Calu3 (cell line): ENCODE results near the gene SYNPO. TPM values are rescaled to one million over a fixed set of nuclear protein-coding genes. Genes with fewer than 3 reads are reported as not detected.

Experiments used
- BruUV-seq: library from RNA; stranded (reverse); fragments of 400-500 nt; replicated peaks from 2 replicates; lab custom pipeline; 2021; lab: Mats Ljungman, UMichigan
- CTCF ChIA-PET: fragments of 300-600 bp; sonication (Branson Sonifier 250); formaldehyde crosslinking; loops from one replicate; lab custom pipeline; 2022; ENCODE audit warnings: antibody characterized with exemption; lab: Charles Lee
- DNase-seq: peaks from one replicate; pipeline ENCODE4 v3.0.0; 2022
- H3K27ac Mint-ChIP-seq: one replicate; pipeline ENCODE4 v1.8.0; 2022; ENCODE audit warnings: mixed read lengths; ENCODE audit not compliant: unreplicated experiment
- H3K27me3 Mint-ChIP-seq: one replicate; pipeline ENCODE4 v1.8.0; 2022; ENCODE audit warnings: mixed read lengths; ENCODE audit not compliant: unreplicated experiment
- H3K36me3 Mint-ChIP-seq: one replicate; pipeline ENCODE4 v1.8.0; 2022; ENCODE audit warnings: mild to moderate bottlenecking, moderate library complexity, mixed read lengths; ENCODE audit not compliant: insufficient read depth, unreplicated experiment
- H3K4me1 Mint-ChIP-seq: one replicate; pipeline ENCODE4 v1.8.0; 2022; ENCODE audit warnings: mild to moderate bottlenecking, low read depth, mixed read lengths; ENCODE audit not compliant: unreplicated experiment
- H3K4me3 Mint-ChIP-seq: one replicate; pipeline ENCODE4 v1.8.0; 2022; ENCODE audit warnings: mild to moderate bottlenecking, low read depth, moderate library complexity, mixed read lengths; ENCODE audit not compliant: unreplicated experiment
- H3K9me3 Mint-ChIP-seq: one replicate; pipeline ENCODE4 v1.8.0; 2022; ENCODE audit warnings: low read depth, mixed read lengths; ENCODE audit not compliant: unreplicated experiment
- CTCF ChIP-seq: fragments of 200-600 bp; IDR thresholded peaks from one replicate; pipeline ENCODE4 v1.8.0; 2022; ENCODE audit warnings: antibody characterized with exemption; ENCODE audit not compliant: unreplicated experiment
- intact Hi-C: fragments of 100-400 bp; cut with micrococcal nuclease; formaldehyde crosslinking; loops from one replicate; pipeline ENCODE4 v1.10.0; 2022; ENCODE audit not compliant: unreplicated experiment
- total RNA-seq: library from RNA; stranded (reverse); gene quantifications from 2 replicates; pipeline ENCODE4 v1.2.3, GENCODE V29; 2022

The SYNPO gene
- total RNA-seq, 1 experiment from 2014 or later: 0.92 TPM

DNA sequence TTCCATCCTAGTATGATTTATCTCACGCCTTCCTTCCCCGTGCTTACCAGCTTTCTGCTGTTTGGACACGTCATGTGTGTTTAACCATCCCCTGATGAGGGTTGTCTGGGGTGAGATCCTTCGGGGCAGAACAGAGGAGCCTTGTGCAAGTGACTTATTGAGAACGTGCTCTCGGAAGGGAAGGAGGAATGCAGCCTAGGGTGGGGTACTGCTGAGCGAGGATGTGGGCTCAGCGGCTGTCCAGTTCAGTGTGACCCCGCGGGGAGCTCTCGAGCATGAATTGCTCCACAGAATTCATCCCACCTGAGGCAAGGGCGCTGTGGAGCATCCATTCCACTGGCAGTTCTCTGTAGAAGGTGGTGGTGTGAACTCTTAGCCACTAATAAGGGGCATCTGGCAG, 24.6 kb downstream of the SYNPO start:
- intact Hi-C loops: loop anchor here (2.0 kb wide), 1 partner anchor 38 kb away; no protein-coding TSS in a partner anchor

GRCh38 chr5:150670275-150670947, 30.0 kb downstream of the SYNPO start:
- no peaks in the 10 kb centered on the region for H3K36me3 Mint-ChIP-seq
- H3K4me1 Mint-ChIP-seq: no peaks in the 10 kb centered on the region
- no peak overlapping the region for H3K27ac Mint-ChIP-seq
- intact Hi-C loops: no loop called here
- H3K27me3 Mint-ChIP-seq: peaks cover 22% of the 10 kb centered on the region
- no peak for TF ChIP-seq CTCF
- no peak overlapping the region for H3K4me3 Mint-ChIP-seq
- BruUV-seq: no TSS peak
- DNase-seq: no peak
- H3K9me3 Mint-ChIP-seq: no peaks in the 10 kb centered on the region
- CTCF ChIA-PET: interaction anchor here (0.6 kb wide), 1 partner anchor 1515 kb away, joined by 3 read pairs; no protein-coding TSS in a partner anchor

More for the DNA sequence above, 24.6 kb downstream of the SYNPO start:
- Mint-ChIP-seq H3K27ac (no peak overlapping the region), H3K4me3 (peak overlapping the region; percentile 11), H3K36me3 (no peaks in the 10 kb centered on the region), H3K27me3 (peaks cover 51% of the 10 kb centered on the region), H3K9me3 (no peaks in the 10 kb centered on the region), H3K4me1 (no peaks in the 10 kb centered on the region)
- BruUV-seq: no TSS peak
- no peak for TF ChIP-seq CTCF
- CTCF ChIA-PET: no interaction called here
- DNase-seq: peak; percentile 56

DNA sequence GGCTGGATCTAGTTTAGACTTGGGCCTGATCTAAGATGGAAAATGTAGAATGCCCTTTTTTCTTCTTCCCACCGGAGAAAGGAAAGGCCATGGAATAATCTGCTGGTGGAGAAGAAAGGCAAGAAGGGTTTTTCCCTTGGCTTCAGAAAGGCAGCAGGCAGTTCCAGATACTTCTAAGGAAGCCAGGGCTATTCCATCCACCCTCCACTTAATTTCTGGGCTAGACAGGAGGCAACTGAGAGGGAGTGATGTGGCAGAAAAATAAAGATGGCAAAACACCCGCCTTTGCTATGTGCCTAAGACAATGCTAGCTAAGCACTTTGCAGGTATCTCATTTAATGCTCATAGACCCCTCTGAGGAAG, 30.5 kb downstream of the SYNPO start:
- intact Hi-C loops: no loop called here
- BruUV-seq: no TSS peak
- Mint-ChIP-seq H3K4me1 (no peaks in the 10 kb centered on the region), H3K27ac (no peak overlapping the region), H3K36me3 (no peaks in the 10 kb centered on the region), H3K27me3 (peaks cover 21% of the 10 kb centered on the region), H3K4me3 (no peak overlapping the region), H3K9me3 (no peaks in the 10 kb centered on the region)
- no peak for TF ChIP-seq CTCF
- no peak for DNase-seq
- CTCF ChIA-PET: interaction anchor here (0.6 to 1.9 kb wide), 2 partner anchors 30 to 1515 kb away, joined by 3 to 5 read pairs; partner anchors contain the start of gene RBM22

- no peaks in the 10 kb centered on the region for H3K36me3 Mint-ChIP-seq
- DNase-seq: no peak
- BruUV-seq: no TSS peak
- H3K4me1 Mint-ChIP-seq: no peaks in the 10 kb centered on the region
- peak overlapping the region; percentile 69 for H3K4me3 Mint-ChIP-seq
- intact Hi-C loops: no loop called here
- CTCF ChIA-PET: interaction anchor here (1.9 kb wide), 1 partner anchor 29 kb away, joined by 5 read pairs; the partner anchor contains the start of gene RBM22
- no peak overlapping the region for H3K27ac Mint-ChIP-seq
- no peak for TF ChIP-seq CTCF
- peaks cover 21% of the 10 kb centered on the region for H3K27me3 Mint-ChIP-seq
- no peaks in the 10 kb centered on the region for H3K9me3 Mint-ChIP-seq
Measured at GRCh38 chr5:150671509-150672236, 31.2 kb downstream of the SYNPO start.
